SK-N-SH (cell line): Measurements from ENCODE around the gene SYNE1. TPM values are rescaled to one million over a fixed set of nuclear protein-coding genes. Genes with fewer than 3 reads are reported as not detected.

Experiments used
- CTCF ChIA-PET: fragments of 300-600, 350-600 bp; formaldehyde crosslinking; extraction: SDS; loops from one replicate; lab custom pipeline; 2021; lab: Yijun Ruan, JAX
- POLR2A ChIA-PET: fragments of 350-600 bp; sonication (Branson Sonifier 250); formaldehyde crosslinking; extraction: SDS; loops from one replicate; lab custom pipeline; 2020; ENCODE audit warnings: antibody characterized with exemption, inconsistent platforms; lab: Yijun Ruan, JAX
- DNase-seq: peaks from one replicate; pipeline ENCODE4 v3.0.0; 2012
- H2AFZ ChIP-seq: fragments of 200-600 bp; sonication (generic); 2 replicates; pipeline ENCODE4 v1.8.1; 2016; ENCODE audit warnings: antibody characterized with exemption, mild to moderate bottlenecking, low read depth
- H3F3A ChIP-seq: fragments of 200-600 bp; sonication (generic); replicated peaks from 2 replicates; pipeline ENCODE3; 2016; ENCODE audit warnings: antibody characterized with exemption, mild to moderate bottlenecking; ENCODE audit not compliant: insufficient read depth
- H3K27ac ChIP-seq, 2 experiments: fragments of 200-500 bp in 1 of 2; fragments of 200-600 bp in 1 of 2; sonication (Bioruptor generic) in 1 of 2; sonication (generic), shearing (Covaris generic) in 1 of 2; 2 replicates each; pipeline versions ENCODE4 v1.5.1 to v1.6.1; 2014 to 2016; ENCODE audit warnings: low read depth in 2 of 2, inconsistent platforms in 1 of 2, low read length in 1 of 2, mild to moderate bottlenecking in 1 of 2, mixed read lengths in 1 of 2
- H3K27me3 ChIP-seq: fragments of 200-600 bp; sonication (generic), shearing (Covaris generic); 2 replicates; pipeline ENCODE4 v1.6.1; 2016; ENCODE audit warnings: mixed run types; ENCODE audit not compliant: insufficient read depth
- H3K36me3 ChIP-seq, 2 experiments: fragments of 200-500 bp in 1 of 2; fragments of 200-600 bp in 1 of 2; sonication (Bioruptor generic) in 1 of 2; sonication (generic) in 1 of 2; replicated peaks in 1 of 2; 2 replicates each; pipeline versions ENCODE3 to v1.5.1; 2014 to 2016; ENCODE audit warnings: low read length in 1 of 2, mild to moderate bottlenecking in 1 of 2; ENCODE audit not compliant: insufficient read depth in 2 of 2, control insufficient read depth in 1 of 2
- H3K4me1 ChIP-seq, 2 experiments: fragments of 200-500 bp in 1 of 2; fragments of 200-600 bp in 1 of 2; sonication (Bioruptor generic) in 1 of 2; sonication (generic), shearing (Covaris generic) in 1 of 2; 2 replicates each; pipeline versions ENCODE4 v1.5.1 to v1.6.1; 2014 to 2016; ENCODE audit warnings: low read depth in 1 of 2, low read length in 1 of 2, mixed run types in 1 of 2; ENCODE audit not compliant: insufficient read depth in 2 of 2, control insufficient read depth in 1 of 2
- H3K4me2 ChIP-seq: fragments of 200-600 bp; sonication (generic), shearing (Covaris generic); 2 replicates; pipeline ENCODE4 v1.6.1; 2017; ENCODE audit warnings: mixed run types
- H3K4me3 ChIP-seq, 2 experiments: fragments of 200-500 bp in 1 of 2; fragments of 200-600 bp in 1 of 2; sonication (Bioruptor generic) in 1 of 2; sonication (generic), shearing (Covaris generic) in 1 of 2; 2 replicates each; pipeline versions ENCODE4 v1.5.1 to v1.8.1; 2014 to 2016; ENCODE audit warnings: low read depth in 2 of 2, inconsistent platforms in 1 of 2, low read length in 1 of 2, mild to moderate bottlenecking in 1 of 2, mixed read lengths in 1 of 2, moderate library complexity in 1 of 2
- H3K79me2 ChIP-seq: fragments of 200-600 bp; sonication (generic); 2 replicates; pipeline ENCODE4 v1.8.1; 2017; ENCODE audit warnings: mild to moderate bottlenecking; ENCODE audit not compliant: insufficient read depth
- H3K9ac ChIP-seq: fragments of 200-600 bp; sonication (generic); 2 replicates; pipeline ENCODE4 v1.6.1; 2017; ENCODE audit warnings: mixed run types
- H3K9me2 ChIP-seq: fragments of 200-600 bp; sonication (generic); 2 replicates; pipeline ENCODE4 v1.6.1; 2017; ENCODE audit warnings: mixed run types
- H3K9me3 ChIP-seq: fragments of 200-600 bp; sonication (generic); 2 replicates; pipeline ENCODE4 v1.6.1; 2017; ENCODE audit warnings: mixed run types, mild to moderate bottlenecking, moderate library complexity
- H4K20me1 ChIP-seq: fragments of 200-600 bp; sonication (generic); 2 replicates; pipeline ENCODE4 v1.6.1; 2017; ENCODE audit warnings: mild to moderate bottlenecking, mixed run types; ENCODE audit not compliant: insufficient read depth
- CTCF ChIP-seq: fragments of 200-600 bp; sonication (generic); IDR thresholded peaks from 2 replicates; pipeline ENCODE4 v1.6.1; 2017; ENCODE audit warnings: antibody characterized with exemption, mild to moderate bottlenecking, moderate library complexity
- JUND ChIP-seq: IDR thresholded peaks from 2 replicates; pipeline ENCODE4 v1.4.0; 2012
- PBX3 ChIP-seq: IDR thresholded peaks from 2 replicates; pipeline ENCODE4; 2012
- RAD21 ChIP-seq: IDR thresholded peaks from 2 replicates; pipeline ENCODE4 v1.6.1; 2012; ENCODE audit warnings: mild to moderate bottlenecking, low read length
- RCOR1 ChIP-seq: fragments of 150-350 bp; IDR thresholded peaks from 2 replicates; pipeline ENCODE4 v1.6.1; 2017; ENCODE audit warnings: antibody characterized with exemption, low read length
- RFX5 ChIP-seq: IDR thresholded peaks from 2 replicates; pipeline ENCODE4 v1.6.1; 2012; ENCODE audit warnings: mild to moderate bottlenecking, improper control_type of control experiment, low read length
- RXRA ChIP-seq: IDR thresholded peaks from 2 replicates; pipeline ENCODE4 v1.4.0; 2012; ENCODE audit warnings: low read depth, mild to moderate bottlenecking, borderline replicate concordance
- ZBTB33 ChIP-seq: IDR thresholded peaks from 2 replicates; pipeline ENCODE4 v1.4.0; 2012; ENCODE audit warnings: low read depth, borderline replicate concordance
- WGBS: methylation state at CpG from one replicate; pipeline ENCODE4 v1.1.6; 2017; ENCODE audit warnings: low lambda C conversion rate; 5-methylcytosine and 5-hydroxymethylcytosine counted together
- polyA plus RNA-seq, 3 experiments: library from polyadenylated mRNA; depleted of rRNA; stranded (reverse); fragments of >200 nt; gene quantifications; 2 replicates each; pipeline ENCODE4 v1.2.3, GENCODE V29; 2012

Gene SYNE1
- polyA plus RNA-seq, 1 of the 3 experiments (the other 2 are of a cell fraction): 31.1 TPM

GRCh38 chr6:152360034-152360433, 277.1 kb downstream of the SYNE1 start (continued):
- TF ChIP-seq ZBTB33 (no peak), RFX5 (no peak), JUND (no peak)

- no peak for DNase-seq
- CTCF ChIA-PET: interaction anchor here (0.8 to 1.3 kb wide), 4 partner anchors 12 to 67 kb away, joined by 3 to 8 read pairs (median 3); no protein-coding TSS in a partner anchor
Observed at GRCh38 chr6:152356662-152357061, 280.5 kb downstream of the SYNE1 start.

More at GRCh38 chr6:152356662-152357061, 280.5 kb downstream of the SYNE1 start:
- Histone ChIP-seq H4K20me1 (no peaks in the 10 kb centered on the region), H3K79me2 (no peaks in the 10 kb centered on the region), H3K27ac (no peak overlapping the region), H3K4me2 (no peak overlapping the region), H3K9me3 (no peaks in the 10 kb centered on the region), H3K4me3 (no peak overlapping the region; a peak in 1 of 4 replicates), H3K27me3 (no peaks in the 10 kb centered on the region), H3F3A (peaks cover 13% of the 10 kb centered on the region), H3K36me3 (peaks cover 72 to 86% of the 10 kb centered on the region in 2 experiments), H3K9ac (no peak overlapping the region), H2AFZ (no peak overlapping the region)
- WGBS: 88% methylated on average over 2 of the region's 2 CpGs
- TF ChIP-seq RCOR1 (no peak), PBX3 (no peak), RAD21 (peak; percentile 48), CTCF (0 out of 2 replicates have a peak, but pooled peaks have one; percentile 23), RFX5 (no peak), RXRA (no peak)
- TF ChIP-seq, all 33 proteins: peak for 2
- Histone ChIP-seq H3K4me1 (no peaks in the 10 kb centered on the region), H3K9me2 (no peaks in the 10 kb centered on the region)
- POLR2A ChIA-PET: no interaction called here
